ENCODE results near the gene GOLT1B.

The GOLT1B gene

GRCh38 chr12:21526053-21526452, 24.5 kb downstream of the GOLT1B start, which contains the start of gene SPX:
Gene SPX (plus strand): TSS chr12:21526296. CDS start chr12:21526473, 177 bp downstream.
- FAIRE-seq: no peak

- no peak for FAIRE-seq
Measured at GRCh38 chr12:21526721-21527345, 25.2 kb downstream of the GOLT1B start.

GRCh38 chr12:21527451-21528180, 26.0 kb downstream of the GOLT1B start:
- FAIRE-seq: no peak

- FAIRE-seq: no peak
Measured at GRCh38 chr12:21528953-21529352, 27.4 kb downstream of the GOLT1B start.

- no peak for FAIRE-seq
Measured at GRCh38 chr12:21529456-21529855, 27.9 kb downstream of the GOLT1B start.

GRCh38 chr12:21538061-21538653, 36.6 kb downstream of the GOLT1B start:
- FAIRE-seq: no peak

- no peak for FAIRE-seq
Measured at GRCh38 chr12:21539797-21540196, 38.2 kb downstream of the GOLT1B start.

- FAIRE-seq: no peak
Measured at GRCh38 chr12:21541773-21542172, 40.2 kb downstream of the GOLT1B start.

GRCh38 chr12:21542403-21542802, 40.8 kb downstream of the GOLT1B start:
- no peak for FAIRE-seq

- FAIRE-seq: no peak
Measured at GRCh38 chr12:21543151-21543550, 41.6 kb downstream of the GOLT1B start.

- no peak for FAIRE-seq
Measured at GRCh38 chr12:21545557-21545956, 44.0 kb downstream of the GOLT1B start.

- FAIRE-seq: no peak
Measured at GRCh38 chr12:21546716-21547115, 45.1 kb downstream of the GOLT1B start.

- FAIRE-seq: no peak
Measured at GRCh38 chr12:21547437-21547836, 45.8 kb downstream of the GOLT1B start.

GRCh38 chr12:21551841-21552465, 50.4 kb downstream of the GOLT1B start:
- FAIRE-seq: no peak

- FAIRE-seq: no peak
Measured at GRCh38 chr12:21552635-21553328, 51.2 kb downstream of the GOLT1B start.

GRCh38 chr12:21553329-21553675, 51.7 kb downstream of the GOLT1B start:
- FAIRE-seq: no peak

- FAIRE-seq: no peak
Measured at GRCh38 chr12:21558100-21558679, 56.6 kb downstream of the GOLT1B start.

- FAIRE-seq: no peak
Measured at GRCh38 chr12:21559855-21560569, 58.4 kb downstream of the GOLT1B start.

- FAIRE-seq: no peak
Measured at GRCh38 chr12:21561158-21561557, 59.6 kb downstream of the GOLT1B start.

GRCh38 chr12:21562859-21563258, 61.3 kb downstream of the GOLT1B start:
- no peak for FAIRE-seq

- FAIRE-seq: no peak
Measured at GRCh38 chr12:21566223-21566906, 64.8 kb downstream of the GOLT1B start.

Measured in G401.6 (cell line).